ENCODE results near the gene DRAXIN.
A peak's percentile ranks its signal among the peaks of the same experiment; 100 is the strongest.

The DRAXIN gene

GRCh38 chr1:11738783-11739182, 47.3 kb downstream of the DRAXIN start:
- DNase-seq: no peak

GRCh38 chr1:11740258-11741192, 49.0 kb downstream of the DRAXIN start:
- DNase-seq: no peak

- no peak for DNase-seq
Measured at GRCh38 chr1:11741482-11741881, 50.0 kb downstream of the DRAXIN start.

GRCh38 chr1:11741919-11742558, 50.5 kb downstream of the DRAXIN start:
- no peak for DNase-seq

GRCh38 chr1:11744287-11744686, 52.8 kb downstream of the DRAXIN start:
- DNase-seq: no peak

GRCh38 chr1:11746092-11746491, 54.6 kb downstream of the DRAXIN start:
- DNase-seq: no peak

GRCh38 chr1:11746795-11747487, 55.4 kb downstream of the DRAXIN start:
- DNase-seq: no peak

- no peak for DNase-seq
Measured at GRCh38 chr1:11748294-11749202, 57.0 kb downstream of the DRAXIN start.

GRCh38 chr1:11749203-11749689, 57.7 kb downstream of the DRAXIN start:
- DNase-seq: peak; percentile 50

GRCh38 chr1:11749996-11750395, 58.5 kb downstream of the DRAXIN start:
- no peak for DNase-seq

- DNase-seq: no peak
Measured at GRCh38 chr1:11751087-11751486, 59.6 kb downstream of the DRAXIN start.

GRCh38 chr1:11752359-11753088, 61.0 kb downstream of the DRAXIN start:
- DNase-seq: no peak

- DNase-seq: no peak
Measured at GRCh38 chr1:11753555-11754208, 62.2 kb downstream of the DRAXIN start.

GRCh38 chr1:11757047-11757446, 65.5 kb downstream of the DRAXIN start:
- DNase-seq: no peak

- DNase-seq: no peak
Measured at GRCh38 chr1:11759791-11760190, 68.3 kb downstream of the DRAXIN start.

GRCh38 chr1:11761285-11761684, 69.8 kb downstream of the DRAXIN start:
- no peak for DNase-seq

- no peak for DNase-seq
Measured at GRCh38 chr1:11761988-11762406, 70.5 kb downstream of the DRAXIN start, which contains the start of gene C1orf167. Gene C1orf167 (plus strand): TSS chr1:11762193. CDS start chr1:11764401, 2,208 bp downstream.

GRCh38 chr1:11764115-11764514, 72.6 kb downstream of the DRAXIN start:
- no peak for DNase-seq

GRCh38 chr1:11764519-11764918, 73.0 kb downstream of the DRAXIN start:
- DNase-seq: no peak

- no peak for DNase-seq
Measured at GRCh38 chr1:11765661-11766428, 74.3 kb downstream of the DRAXIN start.
